Tibial artery (tissue), 4 donors: Measurements from ENCODE around the gene TMEM106B.

ENCODE experiments used
- DNase-seq, 2 donors: peaks; one replicate each; pipeline ENCODE4 v3.0.0-alpha.2; 2019
- H3K27ac ChIP-seq, 2 donors: fragments of 200-600 bp; sonication (generic) in 1 of 2; 1 replicate in 1 of 2; 2 replicates in 1 of 2; pipeline ENCODE4 v1.5.1; 2018 to 2019; ENCODE audit warnings: mild to moderate bottlenecking in 1 of 2
- H3K27me3 ChIP-seq, 2 donors: fragments of 200-600 bp; sonication (generic) in 1 of 2; one replicate each; pipeline versions ENCODE4 v1.5.1 to v1.6.0; 2016 to 2019
- H3K36me3 ChIP-seq, 3 donors: fragments of 200-600 bp; sonication (generic) in 2 of 3; one replicate each; pipeline ENCODE4 v1.5.1; 2016 to 2019; ENCODE audit warnings: mild to moderate bottlenecking in 2 of 3
- H3K4me1 ChIP-seq, 4 donors: fragments of 200-600 bp; sonication (generic) in 2 of 4; 1 replicate in 3 of 4; 2 replicates in 1 of 4; pipeline ENCODE4 v1.5.1; 2016 to 2019
- H3K4me3 ChIP-seq, 2 donors: fragments of 200-600 bp; sonication (generic) in 1 of 2; 1 replicate in 1 of 2; 2 replicates in 1 of 2; pipeline ENCODE4 v1.5.1; 2018 to 2019; ENCODE audit warnings: mild to moderate bottlenecking in 2 of 2
- H3K9me3 ChIP-seq, 3 donors: fragments of 200-600 bp; sonication (generic) in 1 of 3; one replicate each; pipeline ENCODE4 v1.5.1; 2016 to 2019
- intact Hi-C: fragments of 100-400 bp; cut with DNase I; formaldehyde crosslinking; loops from one replicate; pipeline ENCODE4 v1.15.0; 2023; ENCODE audit warnings: low total_unique reads
- TF ChIP-seq, protein P1 (sequence below), 2 experiments: fragments of 200-600 bp in 1 of 2; fragments of 450-650 bp in 1 of 2; IDR thresholded peaks; one replicate each; pipeline ENCODE4 v1.5.1; 2017 to 2019; ENCODE audit warnings: antibody characterized with exemption in 2 of 2, mild to moderate bottlenecking in 1 of 2, moderate library complexity in 1 of 2

TMEM106B gene

DNA sequence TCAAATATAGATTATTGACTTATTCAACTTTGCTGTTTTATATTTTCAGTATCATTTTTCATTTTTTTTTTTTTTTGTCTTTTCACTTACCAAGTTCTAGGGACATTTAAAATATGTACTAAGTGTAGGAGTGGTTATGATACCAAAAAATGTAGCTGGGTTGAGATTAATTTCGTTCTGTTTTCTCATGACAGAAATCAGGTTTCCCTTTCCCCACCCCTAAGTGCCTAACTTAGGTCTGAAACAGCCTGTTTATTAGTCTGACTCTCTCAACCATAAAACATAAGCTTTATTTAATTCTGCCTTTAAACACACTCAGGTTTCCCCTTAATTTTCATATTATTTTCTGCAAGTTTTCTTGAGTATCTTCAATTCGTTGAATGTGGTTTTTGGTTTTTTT, 22.1 kb downstream of the TMEM106B start:
- H3K36me3 ChIP-seq: peaks cover 40 to 54% (median 44%) of the 10 kb centered on the region in 3 donors
- H3K4me1 ChIP-seq: no peaks in the 10 kb centered on the region
- intact Hi-C loops: no loop called here
- H3K4me3 ChIP-seq: no peak overlapping the region
- no peaks in the 10 kb centered on the region for H3K9me3 ChIP-seq
- TF ChIP-seq, protein P1, sequence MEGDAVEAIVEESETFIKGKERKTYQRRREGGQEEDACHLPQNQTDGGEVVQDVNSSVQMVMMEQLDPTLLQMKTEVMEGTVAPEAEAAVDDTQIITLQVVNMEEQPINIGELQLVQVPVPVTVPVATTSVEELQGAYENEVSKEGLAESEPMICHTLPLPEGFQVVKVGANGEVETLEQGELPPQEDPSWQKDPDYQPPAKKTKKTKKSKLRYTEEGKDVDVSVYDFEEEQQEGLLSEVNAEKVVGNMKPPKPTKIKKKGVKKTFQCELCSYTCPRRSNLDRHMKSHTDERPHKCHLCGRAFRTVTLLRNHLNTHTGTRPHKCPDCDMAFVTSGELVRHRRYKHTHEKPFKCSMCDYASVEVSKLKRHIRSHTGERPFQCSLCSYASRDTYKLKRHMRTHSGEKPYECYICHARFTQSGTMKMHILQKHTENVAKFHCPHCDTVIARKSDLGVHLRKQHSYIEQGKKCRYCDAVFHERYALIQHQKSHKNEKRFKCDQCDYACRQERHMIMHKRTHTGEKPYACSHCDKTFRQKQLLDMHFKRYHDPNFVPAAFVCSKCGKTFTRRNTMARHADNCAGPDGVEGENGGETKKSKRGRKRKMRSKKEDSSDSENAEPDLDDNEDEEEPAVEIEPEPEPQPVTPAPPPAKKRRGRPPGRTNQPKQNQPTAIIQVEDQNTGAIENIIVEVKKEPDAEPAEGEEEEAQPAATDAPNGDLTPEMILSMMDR (IDR thresholded peaks at IDR 0.05): no peak
- no peaks in the 10 kb centered on the region for H3K27me3 ChIP-seq
- no peak overlapping the region for H3K27ac ChIP-seq
- DNase-seq: no peak

DNA sequence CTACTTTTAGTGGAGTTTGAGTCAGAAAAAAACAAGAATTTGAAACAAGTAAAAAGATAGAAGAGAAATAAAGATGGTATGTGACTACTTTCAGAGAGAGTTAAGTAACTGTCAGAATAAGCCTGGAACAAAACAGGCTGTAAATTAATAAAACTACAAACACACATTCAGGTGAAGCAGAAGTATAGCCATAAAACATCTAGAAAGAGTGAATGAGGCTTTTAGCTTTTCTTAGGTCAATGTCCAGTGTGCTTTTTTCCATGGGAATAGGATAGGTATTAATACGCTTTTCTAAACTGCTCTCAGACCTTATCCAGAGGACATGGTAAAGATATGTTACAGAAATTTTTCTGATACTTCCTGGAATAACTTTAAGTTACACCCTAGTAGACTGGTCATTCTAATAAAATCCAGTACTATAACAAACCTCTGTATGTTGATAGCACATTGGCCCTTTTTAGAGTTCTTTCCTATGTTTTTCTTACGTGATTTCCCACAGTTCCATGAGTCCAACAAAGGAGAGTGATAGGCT, 23.3 kb downstream of the TMEM106B start:
- no peaks in the 10 kb centered on the region for H3K4me1 ChIP-seq
- no peaks in the 10 kb centered on the region for H3K27me3 ChIP-seq
- H3K4me3 ChIP-seq: no peak overlapping the region
- peaks cover 42 to 59% (median 53%) of the 10 kb centered on the region in 3 donors for H3K36me3 ChIP-seq
- intact Hi-C loops: no loop called here
- H3K27ac ChIP-seq: no peak overlapping the region
- DNase-seq: no peak
- TF ChIP-seq, protein P1 (IDR thresholded peaks at IDR 0.05): no peak
- H3K9me3 ChIP-seq: no peaks in the 10 kb centered on the region

- H3K9me3 ChIP-seq: no peaks in the 10 kb centered on the region
- H3K36me3 ChIP-seq: peaks cover 30 to 49% (median 42%) of the 10 kb centered on the region in 3 donors
- intact Hi-C loops: no loop called here
These were observed 24.9 kb downstream of the TMEM106B start for GRCh38 chr7:12235970-12236369.

DNA sequence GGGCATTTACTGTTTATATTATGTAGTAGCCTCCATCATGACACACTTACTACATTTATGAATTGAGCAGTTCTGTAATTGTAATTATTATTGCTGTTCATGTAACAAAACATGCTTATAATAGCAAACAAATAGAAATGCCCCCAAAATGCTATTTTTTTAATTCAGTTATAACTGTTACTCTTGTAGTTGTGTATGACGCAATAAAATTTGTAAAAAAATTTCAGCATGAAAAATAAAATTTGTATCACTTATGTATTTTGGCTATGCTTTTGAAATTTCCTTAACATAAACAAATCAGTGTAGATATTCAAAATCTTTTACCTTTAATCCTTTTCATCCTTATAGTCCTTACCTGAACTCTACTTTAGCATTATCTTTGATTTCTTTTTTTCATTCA, 25.9 kb downstream of the TMEM106B start:
- TF ChIP-seq, protein P1 (IDR thresholded peaks at IDR 0.05): no peak

More at GRCh38 chr7:12235970-12236369, 24.9 kb downstream of the TMEM106B start:
- no peak overlapping the region for H3K4me3 ChIP-seq
- H3K27ac ChIP-seq: no peak overlapping the region
- no peaks in the 10 kb centered on the region for H3K4me1 ChIP-seq
- H3K27me3 ChIP-seq: no peaks in the 10 kb centered on the region
- no peak for DNase-seq
- TF ChIP-seq, protein P1 (IDR thresholded peaks at IDR 0.05): no peak

DNA sequence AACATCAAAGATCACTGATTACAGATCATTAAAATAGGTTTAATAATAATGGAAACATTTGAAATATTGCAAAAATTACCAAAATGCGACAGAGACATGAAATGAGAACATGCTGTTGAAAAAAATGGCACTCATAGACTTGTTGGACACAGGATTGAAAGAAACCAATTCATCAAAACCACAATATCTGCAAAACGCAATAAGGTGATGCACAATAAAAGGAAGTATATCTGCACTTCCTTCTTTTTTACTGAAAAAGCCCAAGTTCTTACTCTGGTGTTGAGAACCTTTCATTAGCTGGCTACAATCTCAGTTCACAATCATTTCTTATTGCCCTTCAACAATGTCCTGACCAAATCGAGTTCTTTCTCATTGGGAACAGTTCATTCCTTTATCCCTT, 28.7 kb downstream of the TMEM106B start:
- Histone ChIP-seq H3K4me3 (no peak overlapping the region), H3K4me1 (no peaks in the 10 kb centered on the region), H3K27me3 (no peaks in the 10 kb centered on the region), H3K9me3 (no peaks in the 10 kb centered on the region), H3K36me3 (peaks cover 14 to 25% (median 22%) of the 10 kb centered on the region in 3 donors), H3K27ac (no peak overlapping the region)
- TF ChIP-seq, protein P1 (IDR thresholded peaks at IDR 0.05): no peak
- intact Hi-C loops: no loop called here
- no peak for DNase-seq

More for the DNA sequence above, 25.9 kb downstream of the TMEM106B start:
- H3K27me3 ChIP-seq: no peaks in the 10 kb centered on the region
- no peak overlapping the region for H3K4me3 ChIP-seq
- H3K4me1 ChIP-seq: no peaks in the 10 kb centered on the region
- H3K36me3 ChIP-seq: peaks cover 20 to 49% (median 34%) of the 10 kb centered on the region in 3 donors
- H3K27ac ChIP-seq: no peak overlapping the region
- intact Hi-C loops: no loop called here
- DNase-seq: no peak
- H3K9me3 ChIP-seq: no peaks in the 10 kb centered on the region

DNA sequence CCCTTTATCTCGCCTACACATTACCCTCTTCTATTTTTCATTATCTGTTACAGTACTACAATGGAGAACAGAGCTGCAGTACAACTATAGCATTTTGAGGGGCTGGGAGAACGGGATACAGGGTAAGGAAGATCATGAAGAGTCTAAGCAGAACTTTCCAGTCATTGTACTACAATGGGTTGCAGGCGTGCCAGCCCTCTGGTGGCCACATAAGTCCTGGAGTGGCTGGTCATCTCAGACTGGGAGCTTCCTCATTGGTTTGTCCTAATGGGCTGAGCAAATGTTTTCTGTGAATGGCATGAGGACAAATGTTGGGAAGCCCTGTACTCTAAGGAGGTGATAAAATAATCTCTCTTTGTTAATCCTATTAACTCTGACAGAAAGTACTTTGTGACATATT, 33.0 kb downstream of the TMEM106B start:
- Histone ChIP-seq H3K9me3 (no peaks in the 10 kb centered on the region), H3K27ac (no peak overlapping the region), H3K27me3 (no peaks in the 10 kb centered on the region), H3K4me3 (no peak overlapping the region), H3K4me1 (no peaks in the 10 kb centered on the region), H3K36me3 (peaks cover 0 to 6% (median 0%) of the 10 kb centered on the region in 3 donors)
- DNase-seq: no peak
- TF ChIP-seq, protein P1 (IDR thresholded peaks at IDR 0.05): peak in 1 of 2 experiments; percentile 12
- intact Hi-C loops: no loop called here
